ENCODE results near the gene MYH14.

GRCh38 chr19:50327461-50328223 lies 124.2 kb downstream of the MYH14 start:
- no peak for TF ChIP-seq YY1 (IDR thresholded peaks at IDR 0.05; ENCODE audit: insufficient read depth, insufficient read length)
- no peak for TF ChIP-seq SUZ12 (IDR thresholded peaks at IDR 0.05; ENCODE audit: extremely low read depth, insufficient read depth, insufficient read length)
- TF ChIP-seq ZNF274 (IDR thresholded peaks at IDR 0.05; ENCODE audit: low read depth, low read length), result no peak

Data from NT2/D1 (cell line).